ENCODE results near the gene OST4.

OST4 gene

GRCh38 chr2:27050996-27051901, 20.2 kb downstream of the OST4 start, which contains the start of gene AGBL5:
AGBL5 (plus strand) TSS chr2:27051668; CDS start chr2:27052959, 1,291 bp downstream.
- peak; percentile 94 for DNase-seq

DNA sequence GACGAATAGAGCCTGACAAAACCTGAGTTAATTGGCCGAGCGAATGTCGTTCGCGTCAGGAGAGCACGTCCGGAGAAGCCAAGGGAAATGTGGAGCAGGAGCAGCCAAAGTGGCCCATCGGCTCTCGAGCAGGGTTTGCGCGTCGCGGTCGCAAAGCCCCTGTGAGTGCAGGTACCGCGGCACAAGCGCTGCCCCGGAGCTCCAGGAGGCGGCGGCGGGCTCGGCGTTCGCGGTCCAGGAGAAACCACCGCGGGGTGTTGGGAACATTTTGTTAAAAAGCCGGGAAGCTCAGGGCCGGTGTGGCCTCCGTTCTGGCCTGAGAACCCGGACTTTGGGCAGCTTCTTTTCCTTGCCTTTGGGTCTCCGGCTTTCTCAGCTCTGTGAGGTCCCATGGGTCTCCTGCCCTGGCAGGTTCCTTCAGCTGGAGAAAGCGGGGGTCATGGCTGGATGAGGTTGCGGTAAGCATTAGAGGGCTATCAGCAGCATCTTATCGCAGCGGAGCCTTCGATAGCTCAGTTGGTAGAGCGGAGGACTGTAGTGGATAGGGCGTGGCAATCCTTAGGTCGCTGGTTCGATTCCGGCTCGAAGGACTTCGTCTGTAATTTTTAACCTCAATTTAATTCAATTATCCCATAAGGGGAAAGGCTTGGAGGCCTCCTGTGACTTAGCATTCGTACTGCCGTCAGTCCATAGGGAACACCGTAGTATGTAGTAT, 21.0 kb downstream of the OST4 start:
- DNase-seq, result peak; percentile 92

GRCh38 chr2:27049422-27050280, 21.8 kb downstream of the OST4 start:
- DNase-seq, result peak; percentile 51

- no peak for DNase-seq
Measured at GRCh38 chr2:27042985-27043634, 28.3 kb downstream of the OST4 start.

- DNase-seq, result no peak
Measured at GRCh38 chr2:27042159-27042661, 29.2 kb downstream of the OST4 start.

DNA sequence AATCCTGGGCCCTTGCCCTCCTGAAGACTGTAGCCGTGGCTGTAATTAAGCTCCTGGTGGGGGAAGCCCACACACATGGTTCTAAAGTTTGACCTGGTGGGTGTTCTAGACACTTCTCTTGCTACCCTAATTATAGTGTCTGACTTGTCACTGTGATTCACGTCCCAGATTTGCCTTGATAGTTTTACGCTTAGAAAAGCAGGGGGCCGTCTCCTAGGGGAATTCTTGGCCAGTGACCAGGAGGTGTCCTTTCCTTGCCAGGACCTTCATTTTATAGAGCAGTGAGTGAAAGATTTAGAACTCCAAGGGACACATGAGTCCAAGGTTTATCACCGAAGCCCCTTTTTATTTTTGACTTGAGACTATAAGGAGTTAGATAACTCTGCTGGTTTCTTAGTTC, 29.7 kb downstream of the OST4 start:
- DNase-seq, result no peak

GRCh38 chr2:27040282-27040681, 31.2 kb downstream of the OST4 start:
- no peak for DNase-seq

- DNase-seq, result no peak
Measured at GRCh38 chr2:27039871-27040270, 31.6 kb downstream of the OST4 start.

GRCh38 chr2:27039426-27039825, 32.0 kb downstream of the OST4 start:
- DNase-seq, result no peak

GRCh38 chr2:27038631-27039339, 32.7 kb downstream of the OST4 start:
- DNase-seq, result no peak

DNA sequence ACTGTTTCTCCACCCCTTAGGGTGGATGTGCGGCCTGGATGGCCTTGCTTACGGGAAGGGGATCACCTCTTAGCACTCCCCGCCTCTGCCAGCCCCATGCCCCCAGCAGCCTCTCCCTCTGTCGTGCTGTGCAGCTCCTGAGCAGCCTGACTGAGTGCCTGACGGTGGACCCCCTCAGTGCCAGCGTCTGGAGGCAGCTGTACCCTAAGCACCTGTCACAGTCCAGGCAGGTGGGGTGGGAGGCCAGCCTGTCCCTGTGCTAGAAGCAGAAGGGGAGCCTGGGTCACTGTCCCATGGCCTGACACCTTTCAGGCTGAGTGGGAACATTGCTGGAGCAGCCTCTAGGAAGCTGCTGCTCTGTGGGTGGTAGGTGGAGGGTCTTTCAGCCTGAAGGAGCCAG, 33.4 kb downstream of the OST4 start:
- no peak for DNase-seq

DNA sequence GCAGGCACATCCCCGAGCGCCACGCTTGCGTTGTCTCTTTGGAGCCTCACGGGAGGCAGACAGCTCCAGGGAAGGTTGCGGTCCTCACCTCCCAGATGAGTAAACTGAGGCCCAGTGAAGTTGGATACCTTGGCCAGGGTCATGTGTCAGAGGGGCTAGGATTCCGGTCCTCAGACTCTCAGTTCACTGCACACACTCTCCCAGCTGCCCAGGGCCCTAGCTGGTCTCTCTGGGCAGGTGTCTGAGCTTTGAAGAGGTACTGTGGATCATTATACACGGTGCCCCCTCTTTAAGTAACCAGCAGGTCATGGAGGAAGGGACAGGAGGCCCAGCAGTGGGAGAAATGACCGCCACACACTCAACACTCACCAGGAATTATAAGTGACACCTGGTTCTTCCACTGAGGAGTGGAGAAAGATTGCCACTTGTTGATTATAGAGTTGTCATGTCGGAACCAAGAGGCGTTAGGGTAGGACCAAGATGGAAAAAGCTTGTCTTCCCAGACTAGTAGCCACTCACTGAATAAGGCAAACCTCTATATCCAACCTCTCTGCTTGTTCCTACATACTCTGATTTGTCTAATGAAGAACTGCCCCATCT, 38.1 kb downstream of the OST4 start:
- DNase-seq, result no peak

DNA sequence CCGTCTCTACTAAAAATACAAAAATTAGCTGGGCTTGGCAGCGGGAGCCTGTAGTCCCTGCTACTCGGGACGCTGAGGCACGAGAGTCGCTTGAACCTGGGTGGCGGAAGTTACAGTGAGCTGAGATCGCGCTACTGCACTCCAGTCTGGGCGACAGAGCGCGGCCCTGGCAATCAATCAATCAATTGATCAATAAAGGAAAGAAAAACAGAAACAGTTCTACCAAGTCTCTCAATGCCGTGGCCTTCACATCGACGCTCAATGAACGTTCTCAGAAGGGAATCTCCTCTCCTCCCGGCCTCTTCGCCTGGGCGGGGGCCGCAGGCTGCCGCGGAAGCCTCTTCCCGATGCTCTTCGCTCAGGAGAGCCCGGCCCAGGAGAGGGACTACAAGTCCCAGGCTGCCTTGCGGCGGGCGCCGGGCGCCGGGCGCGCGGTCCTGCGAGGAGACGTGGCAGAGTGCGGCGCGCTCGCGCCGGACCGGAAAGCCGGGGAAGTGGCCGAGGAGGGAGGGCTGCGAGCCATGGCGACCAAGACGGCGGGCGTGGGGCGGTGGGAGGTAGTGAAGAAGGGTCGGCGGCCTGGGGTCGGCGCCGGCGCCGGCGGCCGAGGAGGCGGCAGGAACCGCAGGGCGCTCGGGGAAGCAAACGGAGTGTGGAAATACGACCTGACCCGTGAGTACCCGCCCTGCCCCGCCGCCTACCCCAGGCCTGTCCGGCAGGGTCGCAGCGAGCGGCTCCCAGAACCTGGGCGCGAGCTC, 38.8 kb downstream of the OST4 start, which contains the start of gene TMEM214:
Gene TMEM214, plus strand, starts transcription at position 471 of the 758 bp plus-strand sequence. Its CDS starts 51 bp downstream, at position 522.
- DNase-seq, result peak; percentile 68

DNA sequence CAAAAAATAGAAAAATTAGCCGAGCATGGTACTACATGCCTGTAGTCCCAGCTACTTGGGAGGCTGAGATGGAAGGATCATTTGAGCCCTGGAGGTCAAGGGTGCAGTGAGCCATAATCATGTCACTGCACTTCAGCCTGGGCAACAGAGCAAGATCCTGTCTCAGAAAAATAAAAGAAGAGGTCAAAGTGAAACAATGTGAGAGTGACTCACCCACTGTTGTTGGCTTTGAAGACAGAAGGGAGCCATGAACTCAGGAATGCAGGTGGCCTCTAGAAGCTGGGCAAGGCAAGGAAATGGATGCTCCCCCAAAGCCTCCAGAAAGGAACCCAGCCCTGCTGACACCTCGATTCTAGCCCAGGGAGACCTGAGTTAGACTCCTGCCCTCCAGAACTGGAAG, 42.4 kb downstream of the OST4 start:
- no peak for DNase-seq

- DNase-seq, result no peak
Measured at GRCh38 chr2:27027211-27027651, 44.2 kb downstream of the OST4 start.

DNA sequence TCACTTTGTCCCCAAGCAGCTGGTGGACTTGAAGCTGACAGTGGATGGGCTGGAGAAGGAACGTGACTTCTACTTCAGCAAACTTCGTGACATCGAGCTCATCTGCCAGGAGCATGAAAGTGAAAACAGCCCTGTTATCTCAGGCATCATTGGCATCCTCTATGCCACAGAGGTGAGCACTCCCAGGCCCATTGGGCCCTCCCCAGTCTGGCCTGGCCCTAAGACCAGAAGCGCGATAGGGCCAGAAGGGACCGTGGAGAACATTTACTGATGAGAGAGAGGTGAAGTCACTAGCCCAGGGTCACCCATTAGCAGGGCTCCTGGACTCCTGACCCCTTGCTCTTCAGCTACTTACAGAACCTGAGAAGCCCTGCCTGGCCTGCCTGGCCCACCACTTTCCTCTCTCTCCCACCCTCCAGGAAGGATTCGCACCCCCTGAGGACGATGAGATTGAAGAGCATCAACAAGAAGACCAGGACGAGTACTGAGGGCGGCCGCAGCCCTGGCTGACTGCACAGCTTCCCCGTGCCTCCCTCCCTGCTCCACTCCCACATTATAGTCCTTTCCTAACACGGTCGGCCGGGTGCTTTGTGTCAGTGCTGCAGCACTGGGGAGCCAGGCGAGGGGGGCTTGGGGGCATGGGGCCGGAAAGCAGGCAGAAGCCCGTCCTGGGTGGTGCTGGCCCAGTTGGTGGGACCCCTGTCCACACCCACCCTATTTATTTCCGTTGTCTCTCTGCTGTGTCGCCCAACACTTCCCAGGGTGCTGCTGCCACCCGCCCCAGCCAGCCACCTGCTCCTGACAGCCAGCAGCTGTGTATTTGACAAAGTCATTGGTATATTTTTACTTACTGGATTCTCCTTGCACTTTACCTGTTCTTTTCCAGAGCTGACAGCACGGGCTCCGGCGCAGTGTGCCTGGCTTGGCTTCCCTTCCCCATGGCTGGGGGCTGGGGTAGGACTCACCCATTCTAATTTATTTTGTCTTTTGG, 45.3 kb downstream of the OST4 start:
- no peak for DNase-seq

- DNase-seq, result no peak
Measured at GRCh38 chr2:27025281-27025800, 46.1 kb downstream of the OST4 start.

DNA sequence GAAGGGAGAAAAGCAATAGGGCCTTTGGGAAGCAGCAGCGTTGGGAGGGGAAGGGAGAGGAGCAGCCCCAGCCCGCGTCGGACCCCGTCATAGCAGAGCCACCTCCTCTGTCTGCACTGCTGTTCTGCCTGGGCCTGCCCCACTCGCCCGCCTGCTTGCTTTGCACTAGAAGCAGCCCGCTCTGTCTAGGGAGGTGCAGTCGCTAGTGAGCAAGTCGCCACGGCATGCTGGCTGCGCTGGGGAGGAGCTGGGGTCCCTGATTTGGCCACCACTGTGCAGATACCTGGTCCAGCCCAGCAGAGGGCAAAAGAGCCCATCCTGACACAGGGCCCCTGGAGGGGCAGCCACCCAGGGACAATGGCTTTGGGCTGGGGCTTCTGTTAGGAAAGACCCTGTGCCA, 46.6 kb downstream of the OST4 start:
- no peak for DNase-seq

- no peak for DNase-seq
Measured at GRCh38 chr2:27024188-27024587, 47.3 kb downstream of the OST4 start.

Measured in activated T-cell treated with anti-CD3 and anti-CD28 coated beads for 4 hours (primary cell).